Coronary artery (tissue), 2 donors: ENCODE data around the gene MAX.
A peak's percentile ranks its signal among the peaks of the same experiment; 100 is the strongest.

ENCODE experiments used
- DNase-seq: peaks from one replicate; pipeline ENCODE4 v3.0.0-alpha.2; 2017; ENCODE audit warnings: low spot score
- H3K27ac ChIP-seq, 2 donors: fragments of 200-600 bp; sonication (generic); one replicate each; pipeline ENCODE4 v1.5.1; 2016 to 2019
- H3K4me3 ChIP-seq: fragments of 200-600 bp; sonication (generic); 2 replicates; pipeline ENCODE4 v1.5.1; 2016; ENCODE audit warnings: mild to moderate bottlenecking, moderate library complexity
- CTCF ChIP-seq: fragments of 200-600 bp; sonication (generic); IDR thresholded peaks from one replicate; pipeline ENCODE4 v1.5.1; 2019; ENCODE audit warnings: antibody characterized with exemption

MAX gene

GRCh38 chr14:65080960-65081747 is 21.2 kb downstream of the MAX start:
- no peak overlapping the region for H3K4me3 ChIP-seq
- no peak for DNase-seq
- H3K27ac ChIP-seq = peak overlapping the region in 1 of 2 donors; percentile 1
- no peak for TF ChIP-seq CTCF

GRCh38 chr14:65079768-65080167 is 22.5 kb downstream of the MAX start:
- no peak for DNase-seq
- no peak for TF ChIP-seq CTCF
- H3K27ac ChIP-seq = no peak overlapping the region

GRCh38 chr14:65079201-65079600 is 23.1 kb downstream of the MAX start:
- DNase-seq = no peak
- Histone ChIP-seq H3K4me3 (no peak overlapping the region), H3K27ac (peak overlapping the region in 1 of 2 donors; percentile 28)
- TF ChIP-seq CTCF = no peak

More at GRCh38 chr14:65079768-65080167, 22.5 kb downstream of the MAX start:
- no peak overlapping the region for H3K4me3 ChIP-seq

GRCh38 chr14:65077318-65077717 is 25.0 kb downstream of the MAX start:
- TF ChIP-seq CTCF = no peak

GRCh38 chr14:65075628-65076325 is 26.5 kb downstream of the MAX start:
- DNase-seq = no peak
- no peak overlapping the region for H3K4me3 ChIP-seq
- no peak for TF ChIP-seq CTCF
- no peak overlapping the region for H3K27ac ChIP-seq

More at GRCh38 chr14:65077318-65077717, 25.0 kb downstream of the MAX start:
- DNase-seq = no peak
- no peak overlapping the region for H3K4me3 ChIP-seq
- H3K27ac ChIP-seq = no peak overlapping the region

- TF ChIP-seq CTCF = no peak
- Histone ChIP-seq H3K4me3 (no peak overlapping the region), H3K27ac (no peak overlapping the region)
- DNase-seq = no peak
Observed at GRCh38 chr14:65074449-65075150, 27.7 kb downstream of the MAX start.
